Urinary bladder (tissue), 4 donors: ENCODE results near the gene ZNF195. TPM values are rescaled to one million over a fixed set of nuclear protein-coding genes. Genes with fewer than 3 reads are reported as not detected.
"Not testable (repeated sequence)": the region's sequence is repeated elsewhere in the genome, so short reads cannot be mapped to it uniquely, and the experiment has no call there.

ENCODE experiments used
- DNase-seq: peaks from one replicate; pipeline ENCODE4 v3.0.0-alpha.2; 2015; ENCODE audit errors: extremely low spot score
- H3K27ac ChIP-seq: one replicate; pipeline ENCODE4 v1.5.1; 2013; ENCODE audit warnings: low read depth, mild to moderate bottlenecking, moderate library complexity
- H3K36me3 ChIP-seq: one replicate; pipeline ENCODE4 v1.6.1; 2013; ENCODE audit warnings: mild to moderate bottlenecking, moderate library complexity; ENCODE audit not compliant: insufficient read depth
- H3K4me1 ChIP-seq: one replicate; pipeline ENCODE4 v1.6.1; 2013; ENCODE audit warnings: mild to moderate bottlenecking, moderate library complexity; ENCODE audit not compliant: insufficient read depth
- H3K4me3 ChIP-seq: one replicate; pipeline ENCODE4 v1.5.1; 2013; ENCODE audit warnings: low read depth, low read length
- WGBS: extraction: QIAGEN DNeasy Blood & Tissue Kit; methylation state at CpG from one replicate; pipeline ENCODE4 v1.1.7; 2013; 5-methylcytosine and 5-hydroxymethylcytosine counted together
- polyA plus RNA-seq: library from polyadenylated mRNA; stranded (reverse); fragments of 200-250 nt; gene quantifications from one replicate; pipeline ENCODE4 v1.2.3, GENCODE V29; 2013
- total RNA-seq: library from RNA; depleted of rRNA; stranded (reverse); fragments of >200 nt; gene quantifications from one replicate; pipeline ENCODE4 v1.2.3, GENCODE V29; 2014
- donor health status: healthy with polysubstance abuse.
- donor health status: healthy.

The ZNF195 gene
- total and polyA plus RNA-seq, 2 donors: 8.0 to 27.0 TPM

DNA sequence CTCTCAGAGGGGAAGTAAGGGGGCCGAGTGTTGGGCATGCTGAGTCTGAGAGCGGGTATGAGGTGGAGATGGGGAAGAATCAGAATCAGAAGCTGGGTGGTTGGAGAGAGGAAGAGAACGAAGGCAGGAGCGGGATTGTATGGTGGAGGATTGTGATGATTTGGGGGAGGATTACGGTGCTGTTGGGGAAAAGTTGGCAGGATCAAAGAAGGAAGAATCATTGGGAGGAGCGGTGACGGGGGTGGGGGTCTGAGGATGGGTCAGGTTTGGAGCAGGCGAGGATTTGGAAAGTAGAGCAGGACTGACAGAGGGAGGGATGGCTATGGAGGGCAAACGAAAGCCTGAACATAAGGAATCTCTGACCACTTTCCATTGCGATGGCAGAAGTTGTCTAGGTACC lies 22.1 kb downstream of the ZNF195 start:
- H3K36me3 ChIP-seq: peaks cover 10% of the 10 kb centered on the region
- no peak overlapping the region for H3K27ac ChIP-seq
- H3K4me3 ChIP-seq: no peak overlapping the region
- DNase-seq: no peak
- no peaks in the 10 kb centered on the region for H3K4me1 ChIP-seq
- 97% methylated on average over 10 of the region's 10 CpGs for WGBS

DNA sequence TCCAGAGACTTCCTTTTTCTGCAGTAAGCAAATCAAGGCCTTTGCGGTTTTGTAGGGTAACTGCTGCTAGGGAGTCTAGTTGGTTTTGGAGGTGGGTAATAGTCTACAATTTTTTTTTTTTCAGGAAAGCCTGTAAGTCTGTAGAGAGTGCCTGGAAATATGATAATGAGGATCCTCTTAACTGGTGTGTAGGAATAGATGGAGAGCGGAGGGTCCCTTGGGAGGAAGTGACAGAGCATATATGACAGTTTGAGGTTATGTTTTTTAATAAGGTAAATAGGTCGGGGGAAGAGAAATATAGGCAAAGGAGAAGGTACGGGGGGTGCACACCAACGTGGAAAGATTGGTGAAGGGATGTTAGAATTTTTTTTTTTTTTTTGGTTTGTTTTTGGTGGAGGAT lies 25.9 kb downstream of the ZNF195 start:
- Histone ChIP-seq H3K27ac (no peak overlapping the region), H3K36me3 (no peaks in the 10 kb centered on the region), H3K4me3 (no peak overlapping the region), H3K4me1 (no peaks in the 10 kb centered on the region)
- DNase-seq: no peak
- WGBS: 91% methylated on average over 5 of the region's 5 CpGs

DNA sequence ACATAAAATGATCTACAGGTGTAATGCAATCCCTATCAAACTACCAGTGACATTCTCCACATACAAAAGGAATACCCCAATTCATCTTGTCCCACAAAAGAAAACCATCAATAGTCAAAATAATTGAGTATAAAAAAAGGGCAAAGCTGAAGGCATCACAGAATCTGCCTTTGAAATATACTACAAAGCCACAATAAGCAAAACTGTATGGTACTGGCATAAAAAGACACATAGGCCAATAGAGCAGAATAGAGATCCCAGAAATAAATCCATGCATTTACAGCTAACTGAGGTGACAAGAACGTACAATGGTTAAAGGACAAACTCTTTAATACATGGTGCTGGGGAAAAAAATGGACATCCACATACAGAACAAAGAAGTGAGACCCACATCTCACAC lies 31.8 kb downstream of the ZNF195 start:
- no peaks in the 10 kb centered on the region for H3K4me1 ChIP-seq
- H3K36me3 ChIP-seq: no peaks in the 10 kb centered on the region
- no peak overlapping the region for H3K27ac ChIP-seq
- WGBS: 84% methylated on average over 1 of the region's 1 CpG
- no peak for DNase-seq
- H3K4me3 ChIP-seq: no peak overlapping the region

DNA sequence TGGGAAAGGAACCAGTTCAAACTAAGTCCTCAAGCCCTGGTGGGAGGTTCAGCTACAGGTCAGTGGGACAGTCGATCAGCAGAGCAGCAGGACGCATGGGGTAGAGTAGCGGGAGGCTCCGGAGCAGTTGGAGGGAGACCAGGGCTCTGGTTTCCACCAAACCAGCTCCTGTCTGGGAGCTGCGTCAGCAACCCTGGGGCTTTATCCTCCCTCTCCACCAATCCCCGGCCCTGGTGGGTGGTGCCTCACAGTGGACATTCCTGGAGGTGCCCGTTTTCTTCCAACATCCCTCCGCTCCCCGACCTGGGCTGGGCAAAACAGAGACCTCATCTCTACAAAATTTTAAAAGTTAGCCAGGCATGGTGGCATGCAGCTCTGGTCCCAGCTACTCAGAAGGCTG lies 32.4 kb downstream of the ZNF195 start:
- no peak for DNase-seq
- H3K4me3 ChIP-seq: no peak overlapping the region
- H3K4me1 ChIP-seq: no peaks in the 10 kb centered on the region
- no peak overlapping the region for H3K27ac ChIP-seq
- WGBS: 94% methylated on average over 9 of the region's 9 CpGs
- H3K36me3 ChIP-seq: no peaks in the 10 kb centered on the region

DNA sequence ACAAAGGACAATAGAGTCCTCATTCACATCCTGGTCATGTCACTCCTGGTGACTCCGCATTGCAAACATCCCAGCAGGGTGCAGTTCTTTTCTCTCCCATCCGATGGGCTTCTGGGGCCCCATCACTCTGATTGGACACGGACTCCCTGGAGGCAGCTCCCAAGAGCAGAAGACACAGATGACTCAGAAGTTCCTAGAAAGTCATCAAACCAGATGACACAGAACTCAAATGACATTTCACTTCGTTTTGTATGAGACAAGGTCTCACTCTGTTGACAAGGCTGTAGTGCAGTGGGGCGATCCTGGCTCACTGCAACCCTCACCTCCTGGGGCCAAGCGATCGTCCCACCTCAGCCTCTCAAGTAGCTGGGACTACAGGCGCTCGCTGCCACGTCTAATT lies 33.2 kb downstream of the ZNF195 start:
- no peak overlapping the region for H3K4me3 ChIP-seq
- DNase-seq: no peak
- 82% methylated on average over 10 of the region's 10 CpGs for WGBS
- no peaks in the 10 kb centered on the region for H3K4me1 ChIP-seq
- no peak overlapping the region for H3K27ac ChIP-seq
- H3K36me3 ChIP-seq: no peaks in the 10 kb centered on the region

DNA sequence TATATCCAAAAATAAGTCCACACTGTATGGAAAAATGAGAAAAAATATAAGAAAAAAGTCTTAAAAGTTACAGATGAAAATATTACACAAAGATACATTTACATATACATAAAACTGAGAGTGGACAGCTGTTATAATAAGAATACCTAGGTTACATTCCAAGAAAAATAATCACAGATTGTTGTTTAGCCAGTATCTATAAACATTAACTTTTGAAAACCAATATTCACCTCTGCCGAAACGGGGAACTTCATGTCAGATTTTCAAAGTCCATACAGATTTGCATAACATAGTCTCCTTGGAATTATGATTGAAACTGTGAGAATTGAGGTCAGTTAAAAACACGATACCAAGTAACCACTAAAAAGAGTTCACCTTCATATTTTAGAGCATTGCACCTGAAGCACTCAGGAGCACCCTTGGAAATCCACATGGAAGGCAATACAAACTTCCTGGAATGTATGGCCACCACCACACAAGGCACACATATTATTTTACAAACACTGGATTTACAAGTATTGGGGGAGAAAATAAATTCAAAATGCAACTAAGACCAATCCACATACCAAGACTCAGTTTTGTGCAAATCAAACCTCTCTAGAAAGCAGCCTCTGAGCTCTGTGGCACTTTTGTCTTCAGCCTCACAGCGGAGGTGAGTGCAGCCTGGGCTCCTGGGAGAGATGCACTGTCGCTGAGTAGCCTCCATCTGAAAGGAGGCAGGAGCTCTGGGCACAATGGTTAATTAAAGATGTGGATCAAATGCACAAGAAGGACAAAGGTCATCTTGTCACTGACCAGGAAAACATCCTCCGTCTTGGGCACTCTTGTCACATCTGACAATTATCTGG lies 34.4 kb downstream of the ZNF195 start:
- Histone ChIP-seq H3K4me1 (no peaks in the 10 kb centered on the region), H3K4me3 (no peak overlapping the region), H3K36me3 (no peaks in the 10 kb centered on the region), H3K27ac (no peak overlapping the region)
- 76% methylated on average over 6 of the region's 6 CpGs for WGBS
- DNase-seq: no peak

DNA sequence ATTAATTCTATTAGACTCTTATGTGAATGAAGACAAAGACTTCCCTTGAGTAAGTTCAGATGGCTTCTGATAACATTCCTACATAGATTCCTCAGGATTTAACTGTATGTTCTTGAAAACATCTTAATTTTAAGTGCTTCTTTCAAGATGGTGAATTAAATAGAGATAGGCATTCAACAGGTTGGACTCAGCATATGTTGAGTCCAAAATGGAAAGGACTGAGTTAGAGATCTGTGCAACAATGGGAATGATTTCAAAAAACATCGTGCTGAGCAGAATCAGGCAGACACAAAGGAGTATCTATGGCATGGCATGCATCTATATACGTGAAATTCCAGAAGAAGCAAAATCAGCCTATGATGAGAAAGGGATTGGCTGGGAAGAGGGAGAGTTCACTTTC lies 36.2 kb downstream of the ZNF195 start:
- H3K4me3 ChIP-seq: no peak overlapping the region
- no peaks in the 10 kb centered on the region for H3K36me3 ChIP-seq
- H3K27ac ChIP-seq: no peak overlapping the region
- 59% methylated on average over 2 of the region's 2 CpGs for WGBS
- DNase-seq: no peak
- no peaks in the 10 kb centered on the region for H3K4me1 ChIP-seq

DNA sequence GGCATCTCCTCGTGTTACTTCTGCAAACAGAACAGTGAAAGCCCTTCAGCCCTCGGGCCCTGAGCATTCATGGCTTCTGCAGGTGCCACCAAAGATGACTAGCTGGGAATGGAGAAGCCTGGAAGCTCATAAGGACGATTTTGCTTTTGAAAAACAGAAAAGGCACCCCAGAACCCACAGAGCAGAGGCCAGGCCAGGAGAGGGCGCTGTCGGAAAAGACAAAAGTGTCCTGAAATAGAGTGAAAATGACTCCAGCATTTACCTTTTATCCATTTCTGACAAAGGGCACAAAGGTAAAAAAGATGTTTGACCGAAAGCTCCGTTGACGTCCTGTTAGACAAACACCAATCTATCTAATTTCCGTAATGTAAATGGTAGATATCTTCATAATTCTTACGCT lies 37.6 kb downstream of the ZNF195 start:
- Histone ChIP-seq H3K36me3 (no peaks in the 10 kb centered on the region), H3K4me1 (no peaks in the 10 kb centered on the region), H3K4me3 (no peak overlapping the region), H3K27ac (no peak overlapping the region)
- 22% methylated on average over 10 of the region's 10 CpGs for WGBS
- no peak for DNase-seq

DNA sequence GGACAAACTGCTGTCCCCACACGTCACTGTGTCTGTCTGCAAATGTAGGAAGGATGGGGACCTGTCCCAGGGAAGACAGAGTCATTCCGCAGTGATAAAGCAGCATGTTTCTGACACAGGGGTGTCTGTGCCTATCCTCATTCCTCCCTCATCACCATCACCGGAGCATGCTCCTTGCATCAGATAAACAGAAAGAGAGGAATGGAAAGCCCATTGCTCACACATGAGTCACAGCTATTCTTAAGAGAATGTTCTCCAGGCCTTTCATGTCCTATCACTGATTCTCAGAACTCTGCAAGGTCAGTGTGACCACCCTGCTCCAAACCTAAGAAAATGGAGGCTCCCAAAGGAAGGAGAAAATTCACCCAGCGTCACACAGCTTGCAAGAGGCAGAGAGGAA lies 38.9 kb downstream of the ZNF195 start:
- Histone ChIP-seq H3K36me3 (no peaks in the 10 kb centered on the region), H3K4me1 (no peaks in the 10 kb centered on the region), H3K4me3 (no peak overlapping the region), H3K27ac (no peak overlapping the region)
- DNase-seq: no peak
- 67% methylated on average over 4 of the region's 4 CpGs for WGBS

DNA sequence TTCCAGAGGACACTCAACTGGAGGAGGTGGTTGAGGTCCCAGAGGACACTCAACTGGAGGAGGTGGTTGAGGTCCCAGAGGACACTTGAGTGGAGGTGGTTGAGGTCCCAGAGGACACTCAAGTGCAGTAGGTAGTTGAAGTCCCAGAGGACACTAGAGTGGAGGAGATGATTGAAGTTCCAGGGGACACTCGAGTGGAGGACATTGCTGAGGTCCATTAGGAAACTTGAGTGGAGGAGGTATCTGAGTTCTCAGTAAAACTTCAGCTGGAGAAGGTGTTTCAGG lies 39.7 kb downstream of the ZNF195 start:
- H3K4me1 ChIP-seq: no peaks in the 10 kb centered on the region
- no peaks in the 10 kb centered on the region for H3K36me3 ChIP-seq
- DNase-seq: no peak
- WGBS: 72% methylated on average over 1 of the region's 1 CpG
- no peak overlapping the region for H3K4me3 ChIP-seq
- no peak overlapping the region for H3K27ac ChIP-seq

DNA sequence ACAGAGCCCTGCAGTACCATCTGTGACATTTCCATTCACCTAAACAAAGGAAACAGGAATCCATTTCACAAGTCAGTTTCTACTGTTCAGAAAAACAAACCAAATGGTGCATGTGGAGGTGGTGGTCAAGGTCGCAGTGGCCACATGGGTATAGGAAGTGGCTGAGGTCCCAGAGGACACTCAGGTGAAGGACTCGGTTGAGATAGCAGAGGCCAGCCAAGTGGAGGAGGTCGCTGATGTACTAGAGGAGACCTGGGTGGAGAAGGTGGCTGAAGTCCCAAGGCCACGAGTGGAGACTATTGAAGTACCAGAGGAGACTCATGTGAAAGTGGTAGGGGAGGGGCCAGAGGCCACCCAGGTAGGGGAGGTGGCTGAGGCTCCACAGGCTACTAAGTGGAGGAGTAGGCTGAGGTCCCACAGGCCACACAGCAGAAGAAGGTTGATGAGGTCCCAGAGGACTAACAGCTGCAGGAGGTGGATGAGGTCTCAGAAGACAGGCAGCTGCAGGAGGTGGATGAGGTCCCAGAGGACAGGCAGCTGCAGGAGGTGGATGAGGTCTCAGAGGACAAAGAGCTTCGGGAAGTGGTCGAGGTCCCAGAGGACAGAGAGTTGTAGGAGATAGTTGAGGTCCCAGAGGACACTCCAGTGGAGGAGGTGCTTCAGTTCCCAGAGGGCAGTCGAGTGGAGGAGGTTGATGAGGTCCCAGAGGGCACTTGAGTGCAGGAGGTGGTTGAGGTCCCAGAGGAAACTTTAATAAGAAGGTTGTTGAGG lies 40.2 kb downstream of the ZNF195 start:
- Histone ChIP-seq H3K4me1 (no peaks in the 10 kb centered on the region), H3K36me3 (no peaks in the 10 kb centered on the region), H3K4me3 (no peak overlapping the region), H3K27ac (no peak overlapping the region)
- DNase-seq: no peak
- WGBS: 81% methylated on average over 7 of the region's 7 CpGs

DNA sequence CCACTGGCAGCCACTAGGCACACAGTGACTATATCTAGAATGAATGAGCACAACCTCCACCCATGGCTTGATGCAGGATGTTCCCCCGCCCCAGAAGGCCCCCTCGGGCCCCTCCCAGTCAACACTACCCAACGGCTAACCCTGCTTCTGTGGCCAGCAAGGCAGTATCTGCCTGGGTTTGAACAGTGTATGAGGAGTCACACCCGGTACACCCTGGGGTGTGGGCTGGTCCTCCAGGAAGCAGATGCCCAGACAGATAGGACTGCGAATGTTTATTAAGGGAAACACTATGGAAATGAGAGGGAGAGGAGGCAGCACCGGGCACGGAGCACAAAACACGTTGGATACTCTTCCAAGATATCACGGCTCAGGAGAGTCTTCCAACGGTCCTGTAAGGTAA lies 42.5 kb downstream of the ZNF195 start:
- H3K27ac ChIP-seq, H3K4me3 ChIP-seq, DNase-seq, H3K4me1 ChIP-seq, H3K36me3 ChIP-seq: not testable (repeated sequence)
- no CpG with 5 or more reads among the region's 10 CpGs for WGBS

DNA sequence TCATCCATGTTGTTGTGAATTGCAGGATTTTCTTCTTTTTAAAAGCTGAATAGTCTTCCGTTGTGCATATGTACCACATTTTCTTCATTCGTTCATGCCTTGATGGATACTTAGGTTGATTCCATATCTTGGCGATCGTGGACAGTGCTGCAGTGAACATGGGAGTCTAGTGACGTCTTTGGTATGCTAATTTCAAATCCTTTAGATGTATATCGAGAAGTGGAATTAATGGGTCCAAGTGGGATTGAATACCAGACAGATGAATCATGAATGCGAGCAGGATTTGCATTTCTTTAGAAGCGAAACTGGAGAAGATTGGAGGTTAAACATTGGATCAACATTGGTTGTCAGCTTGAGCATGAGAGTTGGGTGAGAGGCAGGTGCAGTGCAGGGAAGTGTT lies 45.8 kb downstream of the ZNF195 start:
- DNase-seq, H3K36me3 ChIP-seq, H3K4me1 ChIP-seq, H3K4me3 ChIP-seq, H3K27ac ChIP-seq: not testable (repeated sequence)
- no CpG with 5 or more reads among the region's 8 CpGs for WGBS

DNA sequence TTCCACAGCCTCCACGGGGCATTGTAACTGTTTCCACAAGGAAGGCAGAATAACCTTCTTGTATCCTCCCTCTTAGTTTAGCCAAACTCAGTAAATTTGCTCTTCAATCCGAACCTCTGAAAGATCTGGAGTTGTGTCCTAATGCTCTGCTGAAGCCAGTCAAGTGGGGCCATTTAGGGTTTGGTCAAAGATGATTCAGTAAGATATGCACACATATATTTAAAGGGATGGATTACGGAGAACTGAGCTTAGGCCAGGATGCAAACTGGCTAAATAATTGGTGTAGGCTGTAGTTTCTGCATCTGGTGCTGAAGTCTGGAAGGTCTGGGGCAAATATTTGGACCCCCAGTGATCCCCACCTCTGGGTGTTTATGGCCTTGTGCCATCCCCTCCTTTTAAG lies 47.9 kb downstream of the ZNF195 start:
- not testable (repeated sequence) for H3K4me1 ChIP-seq, H3K27ac ChIP-seq, H3K4me3 ChIP-seq, H3K36me3 ChIP-seq, DNase-seq
- no CpG with 5 or more reads among the region's 3 CpGs for WGBS
